OCI-LY3 (cell line): ENCODE results near the gene ALKBH2.

Source experiments
- EZH2phosphoT487 ChIP-seq: fragments of 200-600 bp; shearing (Covaris generic); IDR thresholded peaks from 2 replicates; pipeline ENCODE4 v1.6.1; 2018; ENCODE audit warnings: antibody characterized with exemption, mixed run types, low read depth
- TF ChIP-seq, protein P1 (sequence below): fragments of 200-600, 300-600 bp; sonication (generic); IDR thresholded peaks from 2 replicates; pipeline ENCODE4 v1.5.1; 2014; ENCODE audit warnings: antibody characterized with exemption, low read length, low read depth

DNA sequence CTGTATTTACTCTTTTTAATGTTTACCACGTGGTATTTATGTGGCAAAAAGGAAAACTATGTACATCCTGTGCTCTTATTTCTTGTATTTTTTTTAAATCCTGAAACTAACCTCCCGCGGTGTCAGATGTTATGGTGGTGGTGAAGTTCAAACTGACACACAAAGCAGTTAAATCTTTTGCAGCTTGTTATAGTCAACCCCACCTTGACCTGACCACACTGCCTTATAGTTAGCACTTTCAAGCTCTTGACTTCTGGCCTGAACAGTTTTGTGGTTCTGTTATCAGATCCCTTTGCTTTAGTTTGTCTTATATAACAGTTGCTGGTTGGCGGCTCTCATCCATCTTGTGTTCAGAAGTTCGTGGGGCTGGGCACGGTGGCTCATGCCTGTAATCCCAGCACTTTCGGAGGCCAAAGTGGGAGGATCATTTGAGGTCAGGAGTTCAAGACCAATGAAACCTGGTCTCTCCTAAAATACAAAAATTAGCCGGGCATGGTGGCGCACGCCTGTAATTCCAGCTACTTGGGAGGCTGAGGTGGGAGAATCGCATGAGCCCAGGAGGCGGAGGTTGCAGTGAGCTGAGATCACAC lies 6.3 kb upstream of the ALKBH2 start:
- TF ChIP-seq, protein P1, sequence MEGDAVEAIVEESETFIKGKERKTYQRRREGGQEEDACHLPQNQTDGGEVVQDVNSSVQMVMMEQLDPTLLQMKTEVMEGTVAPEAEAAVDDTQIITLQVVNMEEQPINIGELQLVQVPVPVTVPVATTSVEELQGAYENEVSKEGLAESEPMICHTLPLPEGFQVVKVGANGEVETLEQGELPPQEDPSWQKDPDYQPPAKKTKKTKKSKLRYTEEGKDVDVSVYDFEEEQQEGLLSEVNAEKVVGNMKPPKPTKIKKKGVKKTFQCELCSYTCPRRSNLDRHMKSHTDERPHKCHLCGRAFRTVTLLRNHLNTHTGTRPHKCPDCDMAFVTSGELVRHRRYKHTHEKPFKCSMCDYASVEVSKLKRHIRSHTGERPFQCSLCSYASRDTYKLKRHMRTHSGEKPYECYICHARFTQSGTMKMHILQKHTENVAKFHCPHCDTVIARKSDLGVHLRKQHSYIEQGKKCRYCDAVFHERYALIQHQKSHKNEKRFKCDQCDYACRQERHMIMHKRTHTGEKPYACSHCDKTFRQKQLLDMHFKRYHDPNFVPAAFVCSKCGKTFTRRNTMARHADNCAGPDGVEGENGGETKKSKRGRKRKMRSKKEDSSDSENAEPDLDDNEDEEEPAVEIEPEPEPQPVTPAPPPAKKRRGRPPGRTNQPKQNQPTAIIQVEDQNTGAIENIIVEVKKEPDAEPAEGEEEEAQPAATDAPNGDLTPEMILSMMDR: no peak
- no peak for TF ChIP-seq EZH2phosphoT487
